ENCODE results near the gene SLC38A1.
"Not testable (repeated sequence)": the region's sequence is repeated elsewhere in the genome, so short reads cannot be mapped to it uniquely, and the experiment has no call there.

SLC38A1 gene

DNA sequence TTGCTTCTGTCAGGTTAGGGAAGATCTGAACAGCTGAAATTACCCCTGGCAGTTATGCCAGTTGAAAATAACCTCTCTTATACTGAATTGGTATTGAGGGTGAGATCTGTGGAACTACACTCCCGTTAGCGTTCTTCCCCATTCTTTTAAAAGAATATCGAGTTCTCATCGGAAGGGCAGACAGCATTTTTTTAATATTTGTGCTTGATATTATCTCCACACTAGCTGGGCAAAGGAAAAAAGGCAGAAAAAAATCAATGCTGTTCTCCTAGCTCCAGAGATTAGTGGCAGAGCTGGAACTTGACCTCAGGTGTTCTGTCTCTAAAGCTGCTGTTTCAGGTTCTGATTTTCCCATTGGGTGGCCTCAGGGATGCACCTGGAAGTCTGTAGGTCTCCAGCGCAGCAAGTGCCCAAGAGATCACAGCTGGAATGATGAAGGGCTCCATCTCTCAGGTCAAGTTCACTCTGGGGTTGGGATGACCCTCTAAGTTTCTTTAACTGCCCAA, 67.5 kb downstream of the SLC38A1 start:
- no peak for DNase-seq

DNA sequence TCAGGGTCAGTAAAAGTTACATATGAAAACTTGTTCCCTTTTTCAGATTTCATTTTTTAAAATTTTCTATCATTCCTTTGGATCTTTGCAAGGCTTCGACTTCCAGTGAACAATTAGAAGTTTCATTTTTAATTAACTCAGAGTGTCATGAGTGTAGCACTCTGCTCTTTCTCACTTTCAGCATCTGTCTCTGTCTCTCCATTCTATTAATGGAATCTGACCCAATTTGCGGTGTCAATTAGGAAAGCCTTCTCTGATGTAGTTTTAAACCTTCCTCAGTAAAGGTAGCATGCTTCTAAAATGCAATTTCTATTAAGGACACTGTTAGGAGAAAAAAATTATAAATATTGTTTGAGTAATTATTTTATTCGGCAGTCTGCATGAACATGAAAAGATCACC, 68.3 kb downstream of the SLC38A1 start:
- DNase-seq = no peak

DNA sequence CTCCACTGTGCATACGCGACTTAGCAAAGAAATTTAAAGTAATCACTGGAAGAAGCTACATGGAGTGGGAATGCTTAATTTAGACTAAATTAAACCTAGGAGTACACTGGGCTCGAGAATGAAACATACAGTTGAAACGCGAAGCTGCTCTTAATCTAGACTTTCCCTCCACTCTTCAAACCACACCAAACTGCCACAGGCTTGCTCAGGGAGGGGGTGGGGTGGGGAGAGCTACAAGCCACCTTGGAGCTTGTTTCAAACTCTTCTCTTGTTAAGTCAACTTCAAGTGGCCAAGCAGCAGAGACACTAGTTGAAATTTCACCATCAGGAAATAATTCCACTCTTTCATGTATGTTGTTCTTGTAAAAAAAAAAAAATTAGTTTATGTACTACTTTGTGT, 69.9 kb downstream of the SLC38A1 start:
- no peak for DNase-seq

DNA sequence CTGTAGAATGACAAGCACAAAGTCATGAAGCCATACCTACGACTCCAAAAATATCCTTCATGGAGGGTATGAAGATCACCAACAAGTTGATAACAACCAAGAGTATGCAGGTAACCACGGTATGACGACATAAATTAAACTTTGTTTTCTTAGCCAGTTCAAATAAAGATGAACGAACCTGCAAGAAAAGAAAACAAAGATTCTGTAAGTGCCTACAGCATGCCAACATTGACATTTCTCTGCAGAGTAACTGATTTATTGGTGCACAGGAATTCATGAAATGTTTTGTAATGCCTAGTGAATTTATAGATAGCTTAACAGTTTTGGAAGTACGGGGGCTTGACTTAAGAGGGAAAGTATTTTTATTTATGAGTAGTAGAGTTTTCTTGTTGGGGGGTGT, 71.0 kb downstream of the SLC38A1 start:
- no peak for DNase-seq

DNA sequence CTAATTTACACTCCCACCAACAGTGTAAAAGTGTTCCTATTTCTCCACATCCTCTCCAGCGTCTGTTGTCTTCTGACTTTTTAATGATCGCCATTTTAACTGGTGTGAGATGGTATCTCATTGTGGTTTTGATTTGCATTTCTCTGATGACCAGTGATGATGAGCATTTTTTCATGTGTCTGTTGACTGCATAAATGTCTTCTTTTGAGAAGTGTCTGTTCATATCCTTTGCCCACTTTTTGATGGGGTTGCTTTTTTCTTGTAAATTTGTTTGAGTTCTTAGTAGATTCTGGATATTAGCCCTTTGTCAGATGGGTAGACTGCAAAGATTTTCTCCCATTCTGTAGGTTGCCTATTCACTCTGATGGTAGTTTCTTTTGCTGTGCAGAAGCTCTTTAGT, 78.3 kb downstream of the SLC38A1 start:
- DNase-seq = not testable (repeated sequence)

DNA sequence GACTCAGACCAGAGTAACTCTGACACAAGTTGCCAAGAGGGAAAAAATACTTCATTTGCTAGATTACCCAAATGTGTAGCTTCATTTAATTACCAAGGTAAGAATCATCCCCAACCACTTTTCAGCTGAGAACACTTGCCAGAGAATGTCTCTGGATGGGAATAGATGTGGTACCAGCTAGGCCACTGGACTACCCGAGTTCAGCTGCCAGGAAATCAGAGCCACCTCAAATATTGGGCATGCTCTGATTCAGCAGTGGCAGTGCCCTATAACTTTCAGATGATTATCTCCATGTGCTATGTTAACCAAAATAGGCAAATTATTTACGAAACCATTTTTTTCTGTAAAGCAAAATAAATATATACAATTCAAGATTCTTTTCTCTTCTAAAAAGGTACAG, 80.7 kb downstream of the SLC38A1 start:
- DNase-seq = no peak

DNA sequence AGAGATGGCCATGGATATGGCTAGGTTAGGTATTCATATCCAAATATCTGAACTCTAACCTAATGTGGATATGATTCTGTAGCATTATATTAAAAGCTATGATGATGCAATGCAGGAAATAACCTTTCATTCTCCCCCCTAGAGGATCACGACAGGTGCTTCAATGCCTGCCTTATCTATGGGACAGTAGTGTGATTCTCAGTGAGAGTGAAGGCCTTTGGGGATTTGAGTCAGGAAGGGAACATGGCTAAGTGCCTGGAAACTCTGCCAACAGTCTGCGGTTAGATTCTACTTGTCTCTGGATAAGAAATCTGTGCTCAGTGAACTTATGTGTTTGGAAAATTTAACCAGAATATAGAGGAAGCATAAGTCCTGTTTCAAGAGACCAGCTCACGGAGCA, 81.8 kb downstream of the SLC38A1 start:
- no peak for DNase-seq

DNA sequence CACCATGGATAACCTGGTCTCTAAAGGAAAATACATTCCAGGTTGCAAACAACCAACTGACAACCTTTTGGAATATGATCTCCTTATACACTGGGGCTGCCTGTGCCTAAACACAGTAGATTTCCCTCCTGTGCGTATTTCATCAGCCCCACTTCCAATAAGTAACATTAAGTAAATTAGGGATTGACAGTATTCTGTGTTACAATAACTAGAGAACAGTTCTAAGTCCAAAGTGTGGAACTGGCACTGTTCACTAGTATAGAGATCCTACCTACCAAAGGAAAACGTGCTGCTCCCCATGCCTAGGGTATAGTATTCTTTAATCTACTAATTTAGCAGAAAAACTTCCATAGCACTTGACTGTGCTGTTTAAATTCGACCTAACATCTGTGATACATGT, 82.8 kb downstream of the SLC38A1 start:
- no peak for DNase-seq

DNA sequence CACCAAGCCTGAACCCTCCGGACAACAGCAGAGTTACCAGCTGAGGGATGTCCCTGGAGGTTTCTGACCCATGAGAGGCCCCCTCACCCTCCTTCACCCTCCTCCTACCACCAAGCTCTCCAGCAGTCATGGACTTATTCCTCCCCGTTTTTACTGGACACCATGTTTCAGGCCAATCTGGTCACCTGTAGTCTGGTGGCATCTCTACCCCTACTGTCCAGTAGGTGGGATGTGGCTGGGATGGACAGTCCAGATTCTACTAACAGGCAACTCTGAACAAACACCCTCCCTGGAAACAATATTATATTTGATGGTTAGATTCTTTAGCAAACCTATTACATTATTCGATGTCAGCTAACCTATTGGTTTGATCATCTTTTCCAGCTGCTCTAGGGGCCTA, 83.2 kb downstream of the SLC38A1 start:
- DNase-seq = no peak

DNA sequence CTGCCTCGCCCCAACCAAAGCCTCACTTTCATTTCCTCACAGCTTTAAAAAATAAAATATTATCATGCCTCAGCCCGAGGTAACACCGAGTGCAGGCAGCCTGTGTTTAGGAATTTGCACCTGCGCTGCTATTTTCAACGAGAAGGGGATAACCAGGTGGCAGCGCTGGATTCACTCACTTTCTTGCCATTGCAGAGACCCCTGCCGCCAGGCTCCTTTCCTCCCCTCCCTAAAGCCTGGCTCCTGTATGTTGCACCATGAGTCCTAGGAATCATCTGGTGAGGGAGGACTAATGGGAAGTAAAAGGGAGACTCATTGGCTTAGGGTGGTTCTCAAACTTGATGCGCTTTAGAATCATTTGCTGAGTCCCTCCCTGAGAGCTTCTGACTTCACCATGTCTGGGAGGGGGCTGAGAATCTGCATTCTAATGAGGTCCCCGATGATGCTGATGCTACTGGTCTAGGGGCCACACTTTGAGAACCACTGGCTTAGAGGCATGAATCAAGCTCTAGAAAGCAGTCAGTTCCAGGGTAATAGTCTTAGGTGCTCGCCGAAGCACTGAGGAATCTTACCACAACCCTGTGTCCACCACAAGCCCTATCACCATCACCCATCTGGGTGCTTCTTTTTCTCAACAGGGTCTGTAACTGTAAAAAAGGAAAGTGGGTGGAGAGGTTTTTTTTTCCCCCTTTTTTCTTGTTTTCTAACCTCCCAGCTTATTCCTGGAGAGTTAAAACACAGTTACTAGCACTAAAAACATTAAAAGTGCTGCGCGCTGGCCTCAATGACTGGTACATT, 83.8 kb downstream of the SLC38A1 start:
- DNase-seq = no peak

DNA sequence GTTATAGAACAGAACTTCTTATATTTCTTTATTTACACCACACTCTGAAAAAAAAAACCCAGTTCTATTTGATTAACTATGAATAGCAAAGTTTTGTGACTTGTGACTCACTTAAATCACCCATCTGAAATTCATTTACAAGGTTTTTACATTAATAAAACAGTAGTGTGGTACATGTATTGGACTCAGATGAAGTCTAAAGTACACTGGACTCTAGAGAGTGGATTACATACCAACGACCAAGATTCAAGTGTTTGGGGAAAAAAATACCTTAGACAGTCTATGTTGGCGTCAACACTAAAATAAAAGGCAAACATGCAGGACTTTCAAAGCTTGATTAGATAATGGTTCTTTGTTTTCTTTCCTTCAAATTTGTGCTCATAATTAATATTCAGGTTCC, 85.7 kb downstream of the SLC38A1 start:
- no peak for DNase-seq

DNA sequence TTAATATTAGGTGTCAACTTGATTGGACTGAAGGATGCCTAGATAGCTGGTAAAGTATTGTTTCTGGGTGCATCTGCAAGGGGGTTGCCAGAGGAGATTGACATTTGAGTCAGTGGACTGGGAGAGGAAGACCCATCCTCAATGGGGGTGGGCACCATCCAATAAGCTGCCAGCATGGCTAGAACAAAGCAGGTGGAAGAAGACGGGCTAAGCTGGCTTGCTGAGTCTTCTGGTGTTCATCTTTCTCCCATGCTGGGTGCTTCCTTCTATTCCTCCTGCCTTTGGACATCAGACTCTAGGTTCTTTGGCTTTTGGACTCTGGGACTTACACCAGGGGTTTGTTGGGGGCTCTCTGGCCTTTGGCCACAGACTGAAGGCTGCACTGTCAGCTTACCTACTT, 87.4 kb downstream of the SLC38A1 start:
- no peak for DNase-seq

DNA sequence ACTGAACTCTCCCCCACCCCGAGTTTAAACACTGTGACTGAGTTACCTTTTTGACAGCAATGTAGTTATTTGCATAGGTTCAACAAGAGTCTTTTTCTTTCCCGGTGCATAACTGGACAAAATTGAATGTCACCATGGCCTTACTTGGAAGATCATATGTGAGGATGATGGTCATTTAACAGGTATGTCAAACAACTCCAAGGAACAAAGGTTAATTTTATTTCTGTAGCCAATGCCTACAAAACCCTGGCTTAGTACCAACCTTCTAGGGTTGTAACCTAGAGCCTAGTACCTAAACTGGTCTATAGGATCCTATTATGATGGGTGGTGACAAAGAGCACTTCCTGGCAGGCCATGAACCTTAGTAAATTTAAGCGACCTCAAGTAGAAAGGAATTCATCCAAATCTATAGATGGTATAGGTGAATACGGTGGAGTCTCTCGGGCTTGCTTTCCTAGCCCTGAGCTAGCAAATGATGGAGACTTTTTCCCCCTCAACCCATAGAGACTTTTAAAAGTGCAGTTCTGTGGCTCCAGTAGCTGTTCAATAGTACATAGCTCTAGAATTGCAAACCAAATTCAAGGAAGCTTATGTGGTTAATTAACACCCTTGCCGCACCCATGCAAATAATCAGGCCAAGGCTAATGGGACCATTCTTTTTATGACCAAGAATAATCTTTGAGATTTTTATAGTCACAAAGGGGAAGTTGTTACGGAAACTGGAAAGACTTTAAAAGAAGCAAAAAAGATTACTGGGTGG, 89.0 kb downstream of the SLC38A1 start:
- no peak for DNase-seq

DNA sequence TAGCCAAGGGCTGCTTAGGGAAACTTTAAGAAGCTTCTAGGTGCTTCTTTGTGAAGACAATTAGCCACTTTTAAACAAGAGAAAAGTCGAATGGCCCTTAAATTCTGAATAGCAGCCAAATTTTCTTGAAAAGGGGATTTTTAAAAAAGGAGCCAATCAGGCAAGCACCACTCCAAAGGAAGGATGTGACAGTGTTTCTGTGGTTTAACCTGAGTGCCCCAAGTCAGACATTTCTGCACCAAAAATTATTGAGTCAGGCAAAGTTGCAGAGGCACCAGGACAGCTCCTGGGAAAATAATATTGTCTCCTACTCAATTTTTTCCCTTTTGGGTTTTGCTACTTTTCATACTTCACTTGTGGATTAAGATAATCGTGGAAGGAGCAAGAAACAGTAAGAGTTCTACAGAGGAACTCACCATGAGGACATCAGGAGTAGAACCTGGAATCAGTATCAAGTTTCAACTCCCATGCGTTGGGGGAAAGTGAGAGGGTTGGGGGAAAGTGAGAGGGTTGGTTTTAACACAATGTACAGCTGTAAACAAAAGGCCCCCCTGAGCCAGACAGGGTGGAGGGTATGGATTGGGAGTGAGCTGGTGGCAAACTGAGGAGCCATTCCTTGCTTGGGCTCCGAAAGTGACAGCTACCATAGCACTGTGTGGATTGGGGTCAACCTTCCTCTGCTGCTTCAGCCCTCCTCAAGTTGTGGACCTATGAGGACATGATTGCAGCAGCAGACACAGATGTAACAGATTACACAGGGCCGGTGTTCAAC, 90.8 kb downstream of the SLC38A1 start:
- DNase-seq = no peak

DNA sequence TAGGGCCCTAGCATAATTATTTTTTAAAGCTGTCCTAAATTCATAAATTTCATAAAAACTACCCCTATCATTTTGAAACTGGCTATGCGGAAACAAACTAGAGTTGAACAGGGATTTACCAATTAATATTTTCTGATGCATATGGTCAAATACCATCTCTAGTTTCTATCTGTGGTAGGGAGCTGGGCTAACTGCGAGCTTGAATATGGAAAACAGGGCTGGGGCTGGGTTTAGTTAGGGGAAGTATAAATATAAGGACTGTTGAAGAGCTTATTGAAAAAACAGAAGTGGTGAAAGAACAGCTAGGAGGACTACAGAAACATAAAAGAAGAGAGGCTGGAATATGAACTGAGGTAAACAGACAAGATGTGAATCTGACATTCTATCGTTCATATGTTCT, 91.8 kb downstream of the SLC38A1 start:
- no peak for DNase-seq

DNA sequence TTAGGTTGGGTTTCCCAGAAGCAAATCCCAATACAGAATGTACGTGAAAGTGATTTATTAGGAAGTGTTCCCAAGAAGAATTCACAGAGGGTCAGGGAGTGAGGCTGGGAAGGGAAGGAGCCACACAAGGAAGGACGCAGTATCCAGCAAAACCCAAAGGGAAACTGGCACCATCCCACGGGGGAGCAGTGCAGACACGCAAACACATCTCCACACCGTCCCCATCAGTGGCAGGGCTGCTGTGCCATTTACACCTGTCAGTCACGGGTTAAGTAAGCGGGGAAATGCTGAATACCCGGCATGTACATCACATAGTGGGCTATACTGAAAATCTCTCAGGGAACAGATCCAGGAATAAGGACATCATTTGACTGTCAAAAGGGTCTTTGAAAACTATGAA, 93.9 kb downstream of the SLC38A1 start:
- no peak for DNase-seq

DNA sequence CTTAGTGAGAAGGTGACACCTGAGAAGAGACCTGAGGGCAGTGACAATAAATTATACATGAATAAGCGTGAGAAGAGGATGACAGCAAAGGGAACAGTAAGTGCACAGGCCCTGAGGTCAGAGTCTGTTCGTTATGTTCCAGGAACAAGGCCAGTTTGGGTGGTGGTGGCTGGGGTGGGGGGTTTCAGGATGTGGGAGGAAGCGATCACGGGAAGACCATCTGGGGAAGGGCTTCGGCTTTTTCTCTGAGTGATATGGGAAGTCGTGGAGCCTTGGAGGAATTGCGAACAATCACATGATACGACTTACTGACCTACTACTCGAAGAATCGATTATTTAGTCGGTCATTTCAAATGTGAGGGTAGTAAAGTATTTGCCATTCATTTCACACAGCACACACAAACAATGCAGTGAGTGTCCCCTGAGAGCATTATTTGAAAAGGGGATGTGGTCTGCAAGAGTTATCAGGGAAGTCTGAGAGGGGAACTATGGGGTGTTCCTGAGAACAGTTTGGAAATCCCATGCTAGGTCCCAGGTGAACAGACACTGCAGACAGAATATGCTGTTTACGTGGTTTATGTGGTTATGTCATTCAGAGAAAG, 94.7 kb downstream of the SLC38A1 start:
- no peak for DNase-seq

DNA sequence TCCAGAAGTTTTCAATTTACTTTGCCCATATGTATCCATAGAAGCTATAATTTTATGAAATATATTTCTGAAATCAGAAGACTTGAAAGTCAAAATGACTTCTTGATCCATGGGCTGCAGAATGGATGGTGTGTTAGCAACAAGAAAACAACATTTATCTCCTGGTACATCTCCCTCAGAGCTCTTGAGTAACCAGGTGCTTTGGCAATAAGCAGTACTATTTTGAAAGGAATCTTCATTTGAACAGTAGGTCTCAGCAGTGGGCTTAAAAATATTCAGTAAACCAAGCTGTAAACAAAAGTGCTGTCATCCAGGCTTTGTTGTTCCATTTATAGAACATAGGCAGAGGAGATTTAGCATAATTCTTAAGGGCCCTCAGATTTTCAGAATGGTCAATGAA, 100.4 kb downstream of the SLC38A1 start:
- no peak for DNase-seq

DNA sequence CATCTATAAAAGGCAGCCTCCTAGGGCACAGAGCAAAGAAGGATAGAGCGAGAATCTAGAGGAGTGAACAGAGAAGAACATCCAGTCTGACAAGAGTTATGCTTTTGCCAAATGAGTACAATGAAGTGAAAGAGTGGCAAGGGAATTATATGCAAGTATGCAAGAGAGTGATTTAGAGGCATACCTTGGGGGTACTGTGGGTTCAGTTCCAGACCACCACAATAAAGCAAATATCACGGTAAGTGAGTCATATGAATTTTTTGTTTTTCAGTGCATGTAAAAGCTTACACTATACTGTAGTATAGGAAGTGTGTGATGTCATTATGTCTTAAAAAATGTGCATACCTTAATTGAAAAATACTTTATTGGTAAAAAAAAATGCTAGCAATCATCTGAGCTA, 101.4 kb downstream of the SLC38A1 start:
- DNase-seq = no peak

DNA sequence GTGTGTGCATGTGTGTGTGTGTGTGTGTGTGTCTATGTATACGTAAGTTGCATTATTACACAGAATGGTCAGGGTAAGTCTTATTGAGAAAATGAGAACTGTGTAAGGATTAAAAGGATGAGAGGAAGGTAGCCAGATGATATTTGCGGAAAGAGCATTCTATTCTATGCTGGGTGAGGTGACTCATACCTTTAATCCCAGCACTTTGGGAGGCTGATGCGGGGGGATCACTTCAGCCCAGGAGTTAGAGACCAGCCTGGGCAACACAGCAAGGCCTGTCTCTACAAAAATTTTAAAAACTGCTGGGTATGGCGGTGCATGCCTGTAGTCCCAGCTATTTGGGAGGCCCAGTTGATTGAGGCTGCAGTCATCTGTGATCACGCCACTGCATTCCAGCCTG, 103.7 kb downstream of the SLC38A1 start:
- DNase-seq = no peak

DNA sequence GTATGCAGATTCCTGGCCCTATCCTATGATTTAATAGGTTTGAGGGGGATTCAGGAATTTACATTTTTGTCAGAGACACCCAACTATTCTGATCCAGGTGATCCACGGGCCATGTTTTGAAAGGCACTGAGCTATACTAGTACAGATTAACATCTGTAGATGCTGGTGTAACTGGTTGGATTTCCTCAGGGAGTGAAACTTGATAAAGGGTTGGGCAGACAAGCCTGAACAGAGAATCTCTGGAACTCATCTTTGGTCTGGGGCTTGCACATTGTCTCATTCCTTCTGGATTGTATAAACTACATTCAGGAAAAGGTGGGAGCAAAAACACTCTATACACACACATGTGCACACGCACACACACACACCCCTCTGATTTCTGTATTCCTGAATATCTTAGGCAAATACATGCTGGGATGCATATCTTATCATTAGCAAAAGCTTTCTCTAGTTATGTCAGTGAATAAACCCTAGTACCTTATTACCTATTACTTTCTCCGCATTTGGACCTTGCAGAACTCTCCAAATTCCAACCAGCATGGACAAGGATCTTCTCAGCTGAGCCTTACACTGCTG, 104.6 kb downstream of the SLC38A1 start:
- DNase-seq = no peak

DNA sequence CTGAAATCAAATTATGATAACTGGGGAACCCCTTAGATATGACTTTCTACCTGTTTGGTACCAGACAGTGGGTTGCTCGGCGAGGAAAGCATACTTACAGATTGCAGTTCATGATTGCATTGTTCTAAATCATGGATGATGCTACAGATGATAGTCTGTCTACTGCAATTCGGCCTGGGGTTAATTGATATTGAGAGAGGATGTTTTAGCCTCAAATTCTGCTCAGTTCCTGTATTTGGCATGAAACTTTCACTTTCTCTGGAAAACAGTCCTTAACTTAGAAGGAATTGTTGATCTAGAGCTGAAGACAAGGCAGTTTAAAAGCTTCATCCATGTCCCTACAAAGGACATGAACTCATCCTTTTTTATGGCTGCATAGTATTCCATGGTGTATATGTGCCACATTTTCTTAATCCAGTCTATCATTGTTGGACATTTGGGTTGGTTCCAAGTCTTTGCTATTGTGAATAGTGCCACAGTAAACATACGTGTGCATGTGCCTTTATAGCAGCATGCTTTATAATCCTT, 106.2 kb downstream of the SLC38A1 start:
- not testable (repeated sequence) for DNase-seq

Data from NCI-H1694 (cell line).